IgD-negative memory B cell (primary cell): Measurements from ENCODE around the gene UBR3. TPM values are rescaled to one million over a fixed set of nuclear protein-coding genes. Genes with fewer than 3 reads are reported as not detected.
"Not testable (repeated sequence)": the region's sequence is repeated elsewhere in the genome, so short reads cannot be mapped to it uniquely, and the experiment has no call there.

Source experiments
- H3K27ac Mint-ChIP-seq, 3 donors: one replicate each; pipeline ENCODE4 v1.8.0; 2020 to 2022; ENCODE audit warnings: mild to moderate bottlenecking in 3 of 3, mixed read lengths in 3 of 3, moderate library complexity in 1 of 3
- H3K27me3 Mint-ChIP-seq: one replicate; pipeline ENCODE4 v1.8.0; 2021; ENCODE audit warnings: mixed read lengths
- H3K36me3 Mint-ChIP-seq: one replicate; pipeline ENCODE4 v1.8.0; 2020; ENCODE audit warnings: mild to moderate bottlenecking, mixed read lengths
- H3K4me1 Mint-ChIP-seq, 3 donors: one replicate each; pipeline ENCODE4 v1.8.0; 2020 to 2022; ENCODE audit warnings: mixed read lengths in 3 of 3, mild to moderate bottlenecking in 1 of 3
- H3K4me3 Mint-ChIP-seq, 4 donors: one replicate each; pipeline ENCODE4 v1.8.0; 2020 to 2022; ENCODE audit warnings: mild to moderate bottlenecking in 4 of 4, mixed read lengths in 4 of 4, moderate library complexity in 3 of 4
- H3K9me3 Mint-ChIP-seq, 3 donors: one replicate each; pipeline ENCODE4 v1.8.0; 2020 to 2021; ENCODE audit warnings: mixed read lengths in 3 of 3, mild to moderate bottlenecking in 1 of 3
- polyA plus RNA-seq: library from polyadenylated mRNA; unstranded; fragments of 300-500 nt; fragmentation: Illumina TruSeq; gene quantifications from one replicate; pipeline ENCODE4 v1.2.3, GENCODE V29; 2021

UBR3 gene
- polyA plus RNA-seq, 1 donor from 2014 or later, result 5.4 TPM

- Mint-ChIP-seq H3K27me3 (no peaks in the 10 kb centered on the region), H3K4me1 (no peaks in the 10 kb centered on the region), H3K9me3 (no peaks in the 10 kb centered on the region), H3K36me3 (peaks cover 3% of the 10 kb centered on the region), H3K27ac (peak overlapping the region in 1 of 3 donors; percentile 36), H3K4me3 (no peak overlapping the region)
Measured at GRCh38 chr2:169916623-169917022, 89.4 kb downstream of the UBR3 start.

- H3K36me3 Mint-ChIP-seq, result peaks cover 6% of the 10 kb centered on the region
- no peaks in the 10 kb centered on the region for H3K9me3 Mint-ChIP-seq
- H3K27me3 Mint-ChIP-seq, result no peaks in the 10 kb centered on the region
- no peak overlapping the region for H3K4me3 Mint-ChIP-seq
- peak overlapping the region in 1 of 3 donors; percentile 40 for H3K27ac Mint-ChIP-seq
- H3K4me1 Mint-ChIP-seq, result no peaks in the 10 kb centered on the region
Measured at GRCh38 chr2:169923977-169924376, 96.7 kb downstream of the UBR3 start.

- no peak overlapping the region for H3K4me3 Mint-ChIP-seq
- no peaks in the 10 kb centered on the region for H3K4me1 Mint-ChIP-seq
- H3K27me3 Mint-ChIP-seq, result no peaks in the 10 kb centered on the region
- no peak overlapping the region for H3K27ac Mint-ChIP-seq
- H3K36me3 Mint-ChIP-seq, result peaks cover 3% of the 10 kb centered on the region
- no peaks in the 10 kb centered on the region for H3K9me3 Mint-ChIP-seq
Measured at GRCh38 chr2:169925968-169926367, 98.7 kb downstream of the UBR3 start.

DNA sequence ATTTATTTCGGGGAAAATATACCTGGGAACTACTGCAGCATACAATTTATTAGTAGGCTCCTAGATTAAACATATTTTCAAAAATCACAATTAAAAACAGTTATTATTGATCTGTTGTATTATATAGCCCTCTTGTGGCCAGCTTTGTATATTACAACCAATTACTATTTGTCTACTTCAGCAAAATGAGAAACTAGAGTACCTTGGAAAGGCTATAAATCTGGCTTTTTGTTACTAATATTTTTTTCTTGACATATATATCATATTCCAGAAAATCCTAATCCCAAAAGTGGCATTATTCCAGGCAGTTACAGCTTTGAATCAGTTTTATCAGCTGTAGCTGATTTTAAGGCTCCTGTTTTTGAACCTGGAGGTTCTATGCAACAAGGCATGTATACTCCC is 101.2 kb downstream of the UBR3 start:
- Mint-ChIP-seq H3K27me3 (no peaks in the 10 kb centered on the region), H3K9me3 (no peaks in the 10 kb centered on the region), H3K4me3 (no peak overlapping the region), H3K4me1 (no peaks in the 10 kb centered on the region), H3K36me3 (peaks cover 3% of the 10 kb centered on the region), H3K27ac (no peak overlapping the region)

DNA sequence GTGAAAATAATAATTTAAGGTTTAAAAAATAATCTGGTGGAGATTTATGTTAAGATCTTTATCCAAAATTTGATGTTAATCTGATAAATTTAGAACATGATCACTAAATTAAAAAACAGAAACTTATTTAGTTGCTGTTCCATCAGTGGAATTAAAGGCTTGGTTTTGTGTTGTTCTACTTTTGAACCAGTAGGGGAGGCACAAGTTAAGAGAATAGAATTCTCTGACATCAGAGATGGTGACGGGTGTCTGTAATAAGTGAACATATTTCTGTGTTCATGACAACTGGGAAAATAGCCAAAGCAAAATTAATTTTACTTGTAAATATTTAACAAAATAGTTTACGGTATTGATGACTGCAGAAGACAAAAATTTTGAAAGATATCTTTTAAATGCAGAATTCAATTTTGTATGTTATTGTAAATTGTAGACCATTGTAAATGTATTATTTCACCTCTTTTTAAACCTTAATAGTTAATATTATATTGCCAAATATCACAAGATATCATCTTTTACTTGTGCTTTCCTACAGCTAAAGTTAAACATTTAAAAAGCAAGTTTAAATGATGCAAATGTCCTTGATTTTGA is 106.0 kb downstream of the UBR3 start:
- Mint-ChIP-seq H3K9me3 (no peaks in the 10 kb centered on the region), H3K27ac (peak overlapping the region in 1 of 3 donors; percentile 27), H3K36me3 (peaks cover 11% of the 10 kb centered on the region), H3K4me1 (no peaks in the 10 kb centered on the region), H3K4me3 (no peak overlapping the region), H3K27me3 (no peaks in the 10 kb centered on the region)

DNA sequence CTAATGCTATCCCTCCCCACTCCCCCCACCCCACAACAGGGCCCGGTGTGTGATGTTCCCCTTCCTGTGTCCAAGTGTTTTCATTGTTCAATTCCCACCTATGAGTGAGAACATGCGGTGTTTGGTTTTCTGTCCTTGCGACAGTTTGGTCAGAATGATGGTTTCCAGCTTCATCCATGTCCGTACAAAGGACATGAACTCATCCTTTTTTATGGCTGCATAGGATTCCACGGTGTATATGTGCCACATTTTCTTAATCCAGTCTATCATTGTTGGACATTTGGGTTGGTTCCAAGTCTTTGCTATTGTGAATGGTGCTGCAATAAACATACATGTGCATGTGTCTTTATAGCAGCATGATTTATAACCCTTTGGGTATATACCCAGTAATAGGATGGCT is 109.4 kb downstream of the UBR3 start:
- peaks cover 11% of the 10 kb centered on the region for H3K36me3 Mint-ChIP-seq
- not testable (repeated sequence) for H3K4me1 Mint-ChIP-seq, H3K4me3 Mint-ChIP-seq, H3K27me3 Mint-ChIP-seq, H3K9me3 Mint-ChIP-seq, H3K27ac Mint-ChIP-seq

GRCh38 chr2:169945515-169945914 is 118.3 kb downstream of the UBR3 start:
- Mint-ChIP-seq H3K4me3 (no peak overlapping the region), H3K9me3 (no peaks in the 10 kb centered on the region), H3K27ac (peak overlapping the region in 1 of 3 donors; percentile 60), H3K27me3 (no peaks in the 10 kb centered on the region), H3K4me1 (no peaks in the 10 kb centered on the region), H3K36me3 (peaks cover 7% of the 10 kb centered on the region)

DNA sequence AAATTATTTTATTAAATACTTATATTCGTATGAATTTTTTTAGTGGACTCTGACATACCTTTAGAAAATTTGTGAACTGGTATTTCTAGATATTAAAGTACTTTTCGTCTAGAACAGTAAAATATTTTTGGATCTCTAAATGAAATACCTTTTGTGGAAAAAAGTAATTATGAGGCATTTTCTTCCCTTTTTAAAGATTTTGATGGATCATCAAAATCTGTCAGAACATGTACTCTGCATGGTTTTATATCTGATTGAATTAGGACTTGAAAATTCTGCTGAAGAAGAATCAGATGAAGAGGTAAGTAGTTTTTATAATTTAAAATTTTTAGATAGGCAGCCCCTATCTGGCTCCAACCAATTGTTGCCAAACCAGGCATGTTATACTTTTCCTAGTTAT is 118.8 kb downstream of the UBR3 start:
- Mint-ChIP-seq H3K9me3 (no peaks in the 10 kb centered on the region), H3K4me1 (no peaks in the 10 kb centered on the region), H3K27ac (no peak overlapping the region), H3K4me3 (no peak overlapping the region), H3K36me3 (peaks cover 7% of the 10 kb centered on the region), H3K27me3 (no peaks in the 10 kb centered on the region)

- Mint-ChIP-seq H3K36me3 (peaks cover 10% of the 10 kb centered on the region), H3K4me3 (no peak overlapping the region), H3K27me3 (no peaks in the 10 kb centered on the region), H3K9me3 (no peaks in the 10 kb centered on the region), H3K4me1 (no peaks in the 10 kb centered on the region), H3K27ac (no peak overlapping the region)
Measured at GRCh38 chr2:169946546-169946945, 119.3 kb downstream of the UBR3 start.

- peaks cover 0 to 3% (median 0%) of the 10 kb centered on the region in 3 donors for H3K9me3 Mint-ChIP-seq
- no peaks in the 10 kb centered on the region for H3K27me3 Mint-ChIP-seq
- no peaks in the 10 kb centered on the region for H3K4me1 Mint-ChIP-seq
- H3K36me3 Mint-ChIP-seq, result peaks cover 22% of the 10 kb centered on the region
- no peak overlapping the region for H3K4me3 Mint-ChIP-seq
- H3K27ac Mint-ChIP-seq, result no peak overlapping the region
Measured at GRCh38 chr2:169955940-169956339, 128.7 kb downstream of the UBR3 start.

- H3K36me3 Mint-ChIP-seq, result peaks cover 19% of the 10 kb centered on the region
- not testable (repeated sequence) for H3K27ac Mint-ChIP-seq, H3K4me3 Mint-ChIP-seq, H3K27me3 Mint-ChIP-seq, H3K4me1 Mint-ChIP-seq, H3K9me3 Mint-ChIP-seq
Measured at GRCh38 chr2:169957219-169957618, 130.0 kb downstream of the UBR3 start.

DNA sequence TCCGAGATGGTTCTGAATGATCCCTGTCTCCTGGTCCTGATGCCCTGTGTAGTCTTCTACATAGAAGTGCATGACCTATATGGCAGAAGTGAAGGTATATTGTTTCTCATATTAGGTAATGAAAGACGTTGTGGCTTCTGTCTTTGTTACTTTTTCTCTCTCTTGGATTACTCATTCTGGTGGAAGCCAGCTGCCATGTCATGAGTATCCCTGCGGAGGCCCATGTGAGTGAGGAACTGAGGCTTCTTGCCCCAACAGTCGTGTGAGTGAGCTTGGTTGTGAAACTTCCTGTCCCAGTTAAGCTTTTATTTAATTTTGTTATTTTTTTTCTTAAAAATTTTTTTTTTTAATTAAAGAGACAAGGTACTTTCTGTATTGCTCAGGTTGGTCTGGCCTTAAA is 134.7 kb downstream of the UBR3 start:
- no peaks in the 10 kb centered on the region for H3K9me3 Mint-ChIP-seq
- H3K36me3 Mint-ChIP-seq, result peaks cover 21% of the 10 kb centered on the region
- H3K27me3 Mint-ChIP-seq, result no peaks in the 10 kb centered on the region
- no peak overlapping the region for H3K4me3 Mint-ChIP-seq
- H3K4me1 Mint-ChIP-seq, result no peaks in the 10 kb centered on the region
- peak overlapping the region in 1 of 3 donors; percentile 40 for H3K27ac Mint-ChIP-seq

DNA sequence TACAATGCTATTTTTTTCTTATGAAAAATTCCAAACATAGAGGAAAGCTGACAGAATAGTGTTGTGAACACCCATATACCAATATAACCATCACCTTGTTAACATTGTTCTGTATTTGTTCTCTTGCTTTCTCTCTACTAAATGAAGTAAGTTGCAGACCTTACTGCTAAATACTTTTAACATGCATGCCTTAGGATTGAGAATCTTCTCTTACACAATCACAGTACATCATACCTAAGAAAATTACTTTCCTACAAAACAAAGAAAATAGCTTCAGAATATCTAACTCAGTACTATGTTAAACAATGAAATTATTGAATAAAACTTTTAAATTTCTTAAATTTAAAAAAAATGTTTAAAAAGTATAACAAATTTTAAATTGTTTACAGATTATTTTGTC is 136.5 kb downstream of the UBR3 start:
- no peaks in the 10 kb centered on the region for H3K27me3 Mint-ChIP-seq

GRCh38 chr2:169964740-169965139 is 137.5 kb downstream of the UBR3 start:
- Mint-ChIP-seq H3K36me3 (peaks cover 17% of the 10 kb centered on the region), H3K27ac (no peak overlapping the region), H3K4me1 (peaks cover 0 to 5% (median 0%) of the 10 kb centered on the region in 3 donors), H3K27me3 (no peaks in the 10 kb centered on the region), H3K4me3 (no peak overlapping the region), H3K9me3 (peaks cover 0 to 11% (median 0%) of the 10 kb centered on the region in 3 donors)

More for the DNA sequence above, 136.5 kb downstream of the UBR3 start:
- no peak overlapping the region for H3K27ac Mint-ChIP-seq
- peaks cover 0 to 6% (median 0%) of the 10 kb centered on the region in 3 donors for H3K9me3 Mint-ChIP-seq
- no peak overlapping the region for H3K4me3 Mint-ChIP-seq
- H3K4me1 Mint-ChIP-seq, result peaks cover 0 to 4% (median 0%) of the 10 kb centered on the region in 3 donors
- H3K36me3 Mint-ChIP-seq, result peaks cover 15% of the 10 kb centered on the region

DNA sequence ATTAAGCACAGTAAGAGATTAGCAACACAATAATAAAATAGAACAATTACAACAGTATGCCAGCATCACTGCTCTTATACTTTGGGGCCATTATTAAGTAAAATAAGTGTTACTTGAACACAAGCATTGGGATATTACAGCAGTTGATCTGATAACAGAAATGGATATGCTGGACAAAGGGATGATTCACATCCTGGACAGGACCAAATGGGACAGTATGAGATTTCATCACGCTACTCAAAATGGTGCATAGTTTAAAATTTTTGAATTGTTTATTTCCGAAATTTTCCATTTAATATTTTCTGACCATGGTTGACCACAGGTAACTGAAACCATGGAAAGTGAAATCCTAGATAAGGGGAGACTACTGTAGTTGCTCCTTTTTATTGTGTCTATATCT is 138.2 kb downstream of the UBR3 start:
- Mint-ChIP-seq H3K27ac (no peak overlapping the region), H3K36me3 (peaks cover 19% of the 10 kb centered on the region), H3K9me3 (peaks cover 0 to 11% (median 2%) of the 10 kb centered on the region in 3 donors), H3K4me3 (no peak overlapping the region), H3K4me1 (peaks cover 0 to 5% (median 0%) of the 10 kb centered on the region in 3 donors), H3K27me3 (no peaks in the 10 kb centered on the region)

- Mint-ChIP-seq H3K9me3 (peaks cover 0 to 11% (median 2%) of the 10 kb centered on the region in 3 donors), H3K27me3 (no peaks in the 10 kb centered on the region), H3K27ac (no peak overlapping the region), H3K4me1 (peaks cover 0 to 5% (median 0%) of the 10 kb centered on the region in 3 donors), H3K36me3 (peaks cover 17% of the 10 kb centered on the region), H3K4me3 (no peak overlapping the region)
Measured at GRCh38 chr2:169966454-169966853, 139.2 kb downstream of the UBR3 start.
